Renal pelvis (tissue), 4 donors: Measurements from ENCODE around the gene PARD3B. TPM values are rescaled to one million over a fixed set of nuclear protein-coding genes. Genes with fewer than 3 reads are reported as not detected.

Experiments used
- DNase-seq: peaks from one replicate; pipeline ENCODE4 v3.0.0-alpha.2; 2013
- polyA plus RNA-seq, 3 donors: library from polyadenylated mRNA; unstranded; fragments of 120-200 nt; gene quantifications; one replicate each; pipeline ENCODE4 v1.2.1, GENCODE V29; 2013; ENCODE audit not compliant: insufficient read length in 3 of 3

Gene PARD3B
- polyA plus RNA-seq, 3 donors, result 33.2 to 37.3 (median 34.3) TPM

DNA sequence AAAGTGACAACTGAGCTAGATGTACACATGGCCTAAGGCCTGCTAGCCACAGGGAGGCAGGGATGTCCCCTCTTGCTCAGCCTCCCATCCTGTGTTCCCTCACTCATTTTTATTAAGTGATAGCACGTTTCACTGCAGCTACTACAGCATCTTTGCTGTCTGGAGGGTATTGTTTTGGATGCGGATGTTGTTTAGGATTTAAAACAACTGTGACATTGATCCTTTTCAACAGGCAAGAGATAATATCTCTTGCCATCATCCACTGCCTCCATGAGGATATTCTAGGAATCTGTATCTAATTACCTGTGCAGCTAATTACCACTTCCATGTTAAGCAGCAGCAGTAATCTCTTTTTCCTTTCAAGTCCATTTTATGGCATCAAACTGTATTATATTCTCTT is 345.4 kb downstream of the PARD3B start:
- DNase-seq, result no peak

DNA sequence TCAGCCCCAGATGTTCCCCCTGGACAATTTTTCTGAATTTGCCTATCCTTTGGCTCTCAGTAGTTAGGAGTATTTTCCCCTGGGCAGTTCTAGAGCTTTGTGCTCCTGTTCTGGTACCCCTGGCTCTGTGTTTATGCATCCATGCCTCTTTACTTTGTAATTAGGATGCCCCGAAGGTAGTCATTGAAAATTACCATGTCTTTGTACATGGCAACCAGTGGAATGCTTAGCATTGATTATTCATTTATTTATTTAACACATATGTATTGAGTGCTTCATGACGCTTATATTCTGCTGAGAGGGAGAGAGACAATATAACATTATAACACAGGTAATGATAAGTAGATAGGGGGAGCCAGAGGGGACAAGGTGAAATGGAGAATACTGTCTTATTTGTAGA is 346.5 kb downstream of the PARD3B start:
- DNase-seq, result no peak

DNA sequence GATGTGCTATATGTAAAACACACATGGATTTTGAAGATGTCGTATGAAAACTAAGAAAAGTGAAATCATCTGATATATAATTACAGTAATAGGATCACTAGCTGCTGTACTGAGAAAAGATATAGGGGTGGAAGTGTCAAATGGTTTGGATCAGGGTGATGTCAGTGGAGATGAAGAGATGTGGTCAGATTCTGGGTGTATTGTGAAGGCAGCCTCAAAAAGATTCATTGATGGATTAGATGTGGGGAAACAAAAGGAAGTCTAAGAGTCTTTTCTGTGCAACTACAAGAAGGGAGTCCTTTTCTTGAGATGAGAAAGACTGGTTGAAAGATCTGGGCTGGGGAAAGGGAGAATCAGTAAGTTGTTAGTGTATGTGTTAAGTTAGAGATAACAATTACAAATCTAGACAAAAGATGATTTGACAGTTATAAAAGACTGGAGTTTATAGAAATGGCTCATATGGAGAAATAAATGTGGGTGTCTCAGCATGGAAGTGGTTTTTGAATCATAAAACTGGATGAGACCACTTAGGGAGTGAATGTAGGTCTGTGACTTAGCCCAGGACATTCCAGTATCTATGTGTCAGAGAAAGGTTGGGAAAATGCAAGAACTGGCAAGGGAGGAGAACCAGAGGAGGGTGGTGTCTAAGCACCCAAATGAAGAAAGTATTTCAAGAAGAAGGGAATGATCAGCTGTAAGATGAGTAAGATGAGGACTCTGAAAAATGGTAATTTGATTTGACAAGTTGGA is 347.4 kb downstream of the PARD3B start:
- no peak for DNase-seq

DNA sequence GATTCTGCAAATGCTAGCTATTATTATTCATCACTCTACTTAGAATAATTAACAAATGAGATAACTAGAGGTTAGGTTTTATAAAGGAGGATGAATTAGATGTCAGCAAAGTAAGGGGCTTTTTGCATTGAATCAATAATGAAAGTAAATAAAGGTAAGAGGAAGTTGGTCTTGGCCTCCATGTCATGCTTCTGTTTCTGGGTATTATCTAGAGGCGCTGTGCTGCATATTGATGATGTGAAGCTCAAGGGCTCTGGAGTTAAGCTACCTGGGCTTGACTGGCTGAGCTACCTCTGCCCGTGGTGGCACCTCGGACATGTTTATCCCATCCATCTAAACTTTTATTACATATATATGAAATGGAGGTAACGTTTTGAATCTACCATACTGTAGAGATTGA is 350.9 kb downstream of the PARD3B start:
- no peak for DNase-seq

DNA sequence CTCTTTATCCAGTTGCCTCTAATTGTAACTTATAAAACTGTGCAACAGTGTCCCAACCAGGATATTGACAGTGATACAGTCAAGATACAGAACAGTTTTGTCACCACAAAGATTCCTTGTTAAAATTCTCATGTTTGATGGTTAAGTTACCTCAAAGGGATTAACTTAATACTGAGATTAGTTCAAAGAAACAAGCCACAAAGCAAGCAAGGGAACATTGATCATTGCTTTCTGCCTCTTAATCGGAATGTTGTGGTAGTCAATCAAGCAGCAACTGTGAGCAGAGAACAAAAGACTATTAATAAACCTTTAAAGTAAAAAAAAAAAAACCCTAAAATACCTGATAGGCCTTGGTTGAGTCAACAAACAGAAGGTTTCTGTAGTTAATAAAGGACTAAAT is 352.3 kb downstream of the PARD3B start:
- DNase-seq, result no peak

DNA sequence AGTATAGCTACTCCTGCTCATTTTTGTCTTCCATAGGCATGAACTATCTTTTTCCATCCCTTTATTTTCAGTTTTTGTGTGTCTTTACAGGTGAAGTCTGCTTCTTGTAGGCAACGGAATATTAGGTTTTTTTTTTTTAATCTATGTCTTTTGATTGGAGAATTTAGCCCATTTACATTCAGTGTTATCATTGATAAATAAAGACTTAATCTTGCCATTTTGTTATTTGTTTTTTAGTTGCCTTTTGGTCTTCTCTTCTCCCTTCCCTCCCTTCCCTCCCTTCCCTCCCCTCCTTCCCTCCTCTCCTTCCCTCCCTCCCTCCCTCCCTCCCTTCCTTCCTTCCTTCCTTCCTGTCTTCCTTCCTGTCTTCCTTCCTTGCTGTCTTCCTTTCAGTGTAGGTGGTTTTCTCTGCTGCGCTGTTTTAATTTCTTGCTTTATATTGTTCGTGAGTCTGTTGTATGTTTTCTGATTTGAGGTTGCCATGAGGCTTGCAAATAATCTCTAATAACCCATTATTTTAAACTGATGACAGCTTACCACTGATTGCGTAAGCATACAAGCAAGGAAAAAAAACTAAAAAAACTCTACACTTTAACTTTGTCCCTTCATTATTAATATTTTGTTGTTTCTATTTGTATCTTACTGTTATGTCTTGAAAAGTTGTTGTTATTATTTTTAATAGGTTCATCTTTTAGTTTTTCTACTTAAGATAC is 353.8 kb downstream of the PARD3B start:
- no peak for DNase-seq

DNA sequence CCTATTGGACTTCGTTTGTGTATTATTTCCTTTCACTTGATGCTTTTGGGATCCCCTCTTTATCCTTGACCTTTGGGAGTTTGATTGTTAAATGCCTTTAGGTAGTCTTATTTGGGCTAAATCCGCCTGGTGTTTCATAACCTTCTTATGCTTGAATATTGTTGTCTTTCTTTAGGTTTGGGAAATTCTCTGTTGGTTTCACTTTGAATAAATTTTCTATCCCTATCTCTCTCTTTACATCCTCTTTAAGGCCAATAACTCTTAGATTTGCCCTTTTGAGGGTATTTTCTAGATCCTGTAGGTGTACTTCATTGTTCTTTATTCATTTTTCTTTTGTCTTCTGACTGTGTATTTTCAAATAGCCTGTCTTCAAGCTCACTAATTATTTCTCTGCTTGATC is 354.7 kb downstream of the PARD3B start:
- DNase-seq, result no peak

DNA sequence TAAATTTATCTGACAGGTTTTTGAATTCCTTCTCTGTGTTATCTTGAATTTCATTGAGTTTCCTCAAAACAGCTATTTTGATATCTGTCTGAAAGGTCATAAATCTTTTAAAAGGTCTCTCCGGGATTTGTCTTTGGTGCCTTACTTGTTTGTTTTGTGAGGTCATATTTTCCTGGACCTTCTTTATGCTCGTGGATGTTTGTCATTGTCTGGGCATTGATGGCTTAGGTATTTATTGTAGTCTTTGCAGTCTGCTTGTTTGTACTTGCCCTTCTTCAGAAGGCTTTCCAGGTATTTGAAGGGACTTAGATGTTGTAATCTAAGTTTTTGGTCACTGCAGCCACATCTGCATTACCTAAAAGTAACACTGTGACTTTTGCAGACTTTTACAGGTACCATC is 355.2 kb downstream of the PARD3B start:
- no peak for DNase-seq

DNA sequence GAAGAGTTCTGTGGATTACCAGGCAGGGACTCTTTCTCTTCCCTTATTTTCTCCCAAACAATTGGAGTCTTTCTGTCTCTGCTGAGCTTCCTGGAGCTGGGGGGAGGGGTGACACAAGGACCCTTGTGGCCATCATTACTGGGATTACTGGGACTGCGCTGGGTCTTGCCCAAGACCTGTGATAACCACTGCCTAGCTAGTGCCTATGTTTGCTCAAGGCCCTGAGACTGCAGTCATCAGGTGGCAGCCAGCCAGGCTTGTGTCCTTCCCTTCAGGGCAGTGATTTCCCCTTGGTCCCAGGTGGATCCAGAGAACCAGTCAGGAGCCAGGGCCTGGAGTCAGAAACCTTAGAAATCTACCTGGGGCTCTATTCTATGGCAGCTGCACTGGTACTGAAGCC is 355.6 kb downstream of the PARD3B start:
- no peak for DNase-seq

DNA sequence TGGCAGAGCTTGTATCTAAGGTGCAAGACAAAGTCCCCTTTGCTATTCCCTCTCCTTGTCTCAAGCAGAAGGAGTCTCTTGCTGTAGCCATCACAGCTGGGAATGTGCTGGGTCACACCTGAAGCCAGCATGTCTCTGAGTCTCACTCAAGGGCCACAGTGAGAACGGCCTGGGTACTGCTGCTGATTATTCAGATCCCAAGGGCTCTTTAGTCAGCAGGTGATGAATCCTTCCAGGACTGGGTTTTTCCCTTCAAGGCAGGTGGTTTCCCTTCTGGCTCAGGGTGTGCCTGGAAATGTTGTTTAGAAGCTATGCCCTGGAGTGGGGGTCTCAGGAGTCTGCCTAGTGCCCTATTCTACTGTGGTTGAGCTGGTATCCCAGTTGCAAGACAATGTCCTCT is 356.3 kb downstream of the PARD3B start:
- DNase-seq, result no peak

DNA sequence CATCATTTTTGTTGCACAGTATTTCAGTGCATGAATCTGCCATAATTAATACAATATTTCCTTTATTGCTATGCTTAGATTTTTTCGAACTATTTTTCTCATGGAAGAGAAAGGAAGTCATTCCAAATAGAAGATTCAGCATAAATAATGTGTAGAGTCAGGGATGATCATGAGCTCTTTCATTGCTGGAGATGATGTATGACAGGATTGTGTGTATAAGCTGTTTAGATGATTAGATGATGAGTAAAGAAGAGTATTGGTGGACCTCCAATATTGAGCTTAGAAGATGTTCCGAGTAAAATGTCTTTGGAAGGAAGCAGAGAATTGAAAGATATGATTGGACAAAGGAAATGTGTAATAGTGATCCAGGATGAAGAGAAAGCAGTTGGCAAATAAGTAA is 364.5 kb downstream of the PARD3B start:
- no peak for DNase-seq

DNA sequence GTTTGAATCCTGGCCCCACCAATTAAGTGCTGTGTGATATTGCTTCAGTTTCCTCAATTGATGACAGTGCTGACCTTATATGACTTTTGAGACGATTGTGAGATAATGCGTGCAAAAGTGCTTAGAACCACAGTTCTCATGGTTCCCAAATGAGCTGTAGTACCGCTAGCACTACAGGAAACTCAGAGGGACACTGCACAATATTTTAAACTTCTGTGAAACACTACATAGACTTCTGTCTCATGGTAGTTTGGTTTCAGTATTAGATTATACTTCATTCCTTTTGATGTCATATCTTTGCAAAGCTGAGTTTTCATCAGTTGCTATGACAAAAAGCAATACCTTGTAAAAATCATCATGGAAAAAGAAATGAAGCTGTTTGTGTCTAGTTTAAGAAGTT is 368.0 kb downstream of the PARD3B start:
- no peak for DNase-seq

DNA sequence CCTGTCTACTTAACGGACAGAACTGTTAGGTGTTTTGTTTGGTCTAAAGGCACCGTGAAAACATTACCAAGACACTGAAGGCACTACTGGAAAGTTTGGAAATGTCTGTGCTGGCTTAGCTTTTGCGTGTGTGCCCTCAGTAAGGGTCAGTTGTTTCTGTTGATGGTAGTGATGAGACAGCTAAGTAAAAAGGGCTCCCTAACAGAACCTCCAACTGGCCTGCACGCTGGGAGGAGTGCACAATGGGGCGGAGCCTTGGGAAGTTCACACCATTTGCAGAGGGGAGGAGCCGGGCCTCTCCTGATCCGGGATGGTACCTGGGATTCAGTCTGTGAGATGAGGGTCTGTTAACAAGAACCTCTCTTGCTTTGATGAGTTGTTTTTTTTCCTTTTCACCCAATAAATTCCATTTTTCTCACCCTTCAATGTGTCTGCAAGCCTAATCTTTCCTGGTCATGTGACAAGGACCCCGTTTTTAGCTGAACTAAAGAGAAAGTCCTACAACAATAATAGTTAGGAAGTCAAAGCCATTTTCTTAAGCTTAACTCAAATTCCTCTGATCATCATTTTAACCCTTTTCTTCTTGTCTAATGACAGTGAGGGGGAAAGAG is 368.7 kb downstream of the PARD3B start:
- no peak for DNase-seq

DNA sequence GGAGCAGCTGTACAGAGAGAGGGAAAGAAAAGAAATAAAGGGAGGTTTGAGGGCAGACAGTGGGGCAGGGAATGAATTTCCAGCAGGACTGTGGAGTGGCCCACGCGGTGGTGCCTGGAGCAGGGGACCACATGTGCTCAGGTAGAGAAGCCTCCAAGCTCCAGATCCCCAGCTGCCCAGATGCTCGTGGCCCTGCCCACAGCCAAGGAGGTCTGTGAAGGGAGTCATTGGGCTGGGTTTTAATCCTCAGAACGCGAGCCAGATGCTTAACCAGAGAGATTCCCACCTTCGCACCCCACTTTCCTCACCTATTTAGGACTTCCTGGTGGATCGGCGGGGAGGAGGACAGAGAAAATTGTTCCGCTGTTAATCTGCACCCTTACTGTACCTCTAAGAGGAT is 369.4 kb downstream of the PARD3B start:
- no peak for DNase-seq

DNA sequence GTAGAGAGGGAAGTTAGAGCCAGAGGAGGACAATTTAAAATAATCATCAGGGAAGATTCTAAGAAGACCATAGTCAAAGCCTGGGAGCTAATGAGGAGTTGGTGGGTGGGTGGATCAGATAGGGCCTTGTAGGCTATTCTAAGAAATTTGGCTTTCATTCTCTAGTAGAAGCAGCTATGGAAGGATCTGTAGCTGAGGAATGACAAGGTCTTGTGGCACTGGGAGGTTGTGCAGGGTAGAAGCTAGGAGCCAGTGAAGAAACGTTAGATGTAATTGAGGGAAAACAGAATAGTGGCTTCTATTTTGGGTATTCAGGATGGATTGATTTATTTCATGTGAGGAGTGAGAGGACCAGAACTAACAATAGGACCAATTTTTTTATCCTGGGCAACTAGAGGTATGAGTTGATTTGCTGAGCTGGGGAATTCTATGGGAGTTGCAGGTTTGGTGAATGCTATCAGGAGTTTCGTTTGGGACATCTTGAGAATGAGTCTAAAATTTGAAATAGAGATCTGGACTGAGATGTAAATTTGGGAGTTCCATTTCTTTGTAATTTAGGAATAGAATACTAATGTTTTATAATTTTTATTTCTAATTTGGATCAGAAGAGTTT is 371.9 kb downstream of the PARD3B start:
- DNase-seq, result no peak

DNA sequence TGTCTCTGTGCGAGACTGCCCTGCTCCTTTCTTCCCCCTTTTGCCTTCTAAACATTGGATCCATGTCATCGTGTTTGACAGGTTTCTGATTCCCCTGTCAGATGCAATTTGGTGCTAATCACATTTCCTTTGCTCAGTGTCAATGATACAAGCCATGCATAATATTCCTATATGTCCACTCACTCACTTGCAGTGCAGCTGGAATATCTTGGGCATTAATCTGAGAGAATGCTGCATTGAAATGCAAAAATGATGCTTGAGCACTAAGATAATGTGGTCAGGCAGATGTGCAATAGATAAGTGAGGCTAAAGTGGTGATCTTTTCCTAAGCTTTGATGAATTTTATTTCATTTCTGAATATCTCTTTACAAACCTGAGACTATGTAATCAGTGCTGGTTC is 375.5 kb downstream of the PARD3B start:
- no peak for DNase-seq

DNA sequence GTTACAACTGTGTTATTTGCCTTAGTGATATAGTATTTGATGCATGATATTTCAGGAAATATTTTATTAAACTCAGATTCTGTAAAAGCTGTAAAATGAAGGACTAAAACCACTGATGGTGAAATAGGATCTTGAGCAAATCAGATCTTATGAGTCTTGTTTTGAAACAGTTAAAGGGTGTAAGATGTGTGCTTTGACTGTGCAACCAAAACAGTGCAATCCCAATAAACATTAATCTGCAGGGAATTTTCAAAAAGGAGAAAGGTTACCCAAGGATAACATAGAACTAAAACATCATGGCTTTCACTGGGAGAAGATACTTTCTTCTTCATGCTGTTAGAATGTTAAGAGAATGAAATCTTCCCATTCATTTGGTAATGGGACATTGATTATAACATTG is 378.7 kb downstream of the PARD3B start:
- no peak for DNase-seq

DNA sequence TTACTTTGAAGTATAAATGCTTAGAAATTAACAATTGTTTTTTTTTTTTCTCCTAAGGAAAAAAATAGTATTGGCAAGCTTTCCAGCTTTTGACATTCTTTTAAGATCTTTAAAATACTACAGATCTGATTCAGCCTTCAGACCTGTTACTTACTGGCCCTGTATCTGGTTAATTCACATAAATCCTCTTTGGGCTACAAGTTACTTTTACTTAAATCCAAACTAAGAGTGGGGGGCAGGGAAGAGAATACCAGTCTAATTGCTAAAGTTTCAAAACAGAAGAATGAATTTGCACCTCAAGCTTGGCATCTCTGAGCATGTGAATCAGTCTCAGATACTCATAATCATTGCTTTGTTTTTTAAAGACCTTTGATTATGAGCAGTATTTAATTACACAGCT is 386.3 kb downstream of the PARD3B start:
- no peak for DNase-seq

DNA sequence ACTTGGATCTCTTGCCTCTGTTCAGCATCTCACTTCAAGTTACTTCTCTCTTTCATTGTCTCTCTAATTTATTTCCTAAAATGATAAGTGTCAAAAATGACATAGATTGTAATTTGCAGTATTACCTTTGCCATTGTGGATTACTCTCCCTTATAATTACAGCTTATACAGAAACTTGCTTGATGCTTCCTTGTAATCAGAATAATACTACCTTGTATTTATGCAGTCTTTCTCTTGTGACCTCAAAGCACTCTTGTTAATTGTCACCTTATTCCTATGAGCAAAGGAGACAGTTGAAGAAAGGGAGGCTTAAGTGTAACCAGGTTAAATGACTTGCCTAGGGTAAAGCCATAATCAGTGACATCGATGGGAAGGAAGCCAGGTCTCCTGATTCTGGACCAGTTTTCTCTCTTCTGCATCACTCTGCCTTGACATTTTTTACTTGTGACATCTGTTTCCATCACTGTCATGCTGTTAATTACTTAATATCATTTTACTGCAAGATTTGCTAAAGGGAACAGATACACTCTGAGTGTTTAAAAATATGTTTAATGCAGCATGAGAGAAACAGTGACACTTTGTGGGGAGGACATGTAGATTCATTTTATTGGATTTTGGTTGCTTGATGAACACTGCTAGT is 388.6 kb downstream of the PARD3B start:
- no peak for DNase-seq

DNA sequence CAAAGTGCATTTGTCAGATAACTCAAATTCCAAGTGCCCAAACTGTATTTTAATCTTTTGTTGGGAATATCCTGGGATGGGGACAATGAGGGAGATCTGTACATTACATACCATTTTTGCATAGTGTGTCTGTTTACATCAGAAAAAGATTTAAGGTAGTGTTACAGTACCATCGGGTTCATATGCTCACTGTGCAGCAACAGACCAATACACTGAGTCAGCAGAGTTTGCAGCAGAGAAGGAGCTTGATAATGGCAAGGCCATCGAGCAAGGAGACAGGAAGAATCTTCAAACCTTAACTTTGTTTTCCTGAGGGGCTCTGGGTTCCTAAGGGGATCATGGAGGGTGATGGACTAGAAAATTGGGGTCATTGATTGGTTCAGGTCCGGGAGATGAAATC is 399.7 kb downstream of the PARD3B start:
- no peak for DNase-seq

DNA sequence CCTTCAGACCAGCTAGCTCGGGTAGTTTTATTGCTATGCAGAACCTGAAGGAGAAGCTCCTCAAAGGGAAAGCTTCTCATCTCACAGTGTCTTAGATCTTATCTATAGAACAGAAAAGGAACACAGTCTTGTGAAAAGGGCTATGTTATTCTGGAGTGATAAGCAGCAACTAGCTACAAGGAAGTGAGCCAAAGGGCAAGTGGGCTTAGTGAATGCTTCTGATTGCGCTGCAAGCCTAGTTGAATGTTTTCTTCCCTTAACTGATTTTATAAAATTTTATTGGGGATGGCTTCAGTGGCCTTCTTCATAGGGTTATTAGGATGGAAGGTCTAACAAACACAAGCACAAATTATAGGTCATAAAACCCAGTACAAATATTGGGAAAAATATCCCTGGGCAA is 400.1 kb downstream of the PARD3B start:
- DNase-seq, result no peak

DNA sequence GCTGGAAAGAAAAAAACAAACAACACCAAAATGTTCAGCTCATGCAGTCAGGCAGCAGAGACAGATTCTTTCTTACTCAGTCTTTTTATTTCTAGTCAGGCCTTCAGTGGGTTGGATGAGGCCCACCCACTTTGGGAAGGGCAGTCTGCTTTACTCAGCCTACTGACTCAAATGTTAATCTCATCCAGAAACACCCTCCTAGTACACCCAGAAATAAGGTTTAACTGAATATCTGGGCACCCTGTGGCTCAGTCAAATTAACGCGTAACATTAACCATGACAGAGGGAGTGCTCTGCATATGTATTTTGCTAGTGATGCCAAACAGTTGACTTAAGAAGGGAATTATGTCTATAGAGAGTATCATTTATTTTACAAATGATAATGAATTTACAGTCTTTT is 401.6 kb downstream of the PARD3B start:
- DNase-seq, result no peak

DNA sequence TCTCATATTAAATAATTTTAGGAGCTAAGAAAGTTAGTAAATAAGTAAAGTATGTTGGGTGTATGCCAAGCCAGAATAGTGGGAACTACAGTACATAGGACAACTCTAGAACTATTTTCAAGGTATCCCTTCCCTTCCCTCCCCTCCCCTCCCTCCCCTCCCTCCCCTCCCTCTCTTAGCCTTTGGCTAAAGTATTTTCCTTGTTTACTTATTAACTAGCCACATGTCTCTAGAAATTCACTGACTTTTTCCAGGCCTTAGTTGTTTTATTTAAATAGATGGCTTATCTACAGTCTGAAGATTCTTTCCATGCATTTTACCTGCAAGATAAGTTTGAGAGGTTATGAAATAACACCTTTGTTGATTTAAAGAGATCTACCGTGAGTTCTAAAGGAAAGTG is 402.1 kb downstream of the PARD3B start:
- no peak for DNase-seq
